Neural cell (in vitro differentiated cells): Measurements from ENCODE around the gene FAR2. TPM values are rescaled to one million over a fixed set of nuclear protein-coding genes. Genes with fewer than 3 reads are reported as not detected.
A peak's percentile ranks its signal among the peaks of the same experiment; 100 is the strongest.

Source experiments
- H2AFZ ChIP-seq: fragments of 200-600, 300-800 bp; sonication (generic), shearing (Covaris generic); 2 replicates; pipeline ENCODE4 v1.6.0; 2014; ENCODE audit warnings: low read depth, mild to moderate bottlenecking, antibody characterized with exemption, low read length, moderate library complexity
- H3F3A ChIP-seq: fragments of 200-600 bp; shearing (Covaris generic); 2 replicates; pipeline ENCODE4 v1.6.1; 2016; ENCODE audit warnings: mild to moderate bottlenecking, moderate library complexity, mixed read lengths, antibody characterized with exemption, low read length; ENCODE audit not compliant: insufficient read depth, poor library complexity, severe bottlenecking
- H3K27ac ChIP-seq: fragments of 200-600, 300-800 bp; sonication (generic), shearing (Covaris generic); 2 replicates; pipeline ENCODE4 v1.5.1; 2014; ENCODE audit warnings: mild to moderate bottlenecking, low read length, moderate library complexity
- H3K27me3 ChIP-seq: fragments of 300-800, 200-600 bp; sonication (generic), shearing (Covaris generic); 2 replicates; pipeline ENCODE4 v1.6.0; 2014; ENCODE audit warnings: mild to moderate bottlenecking, low read depth, low read length, moderate library complexity; ENCODE audit not compliant: insufficient read depth
- H3K36me3 ChIP-seq: fragments of 300-800, 200-600 bp; sonication (generic), shearing (Covaris generic); 2 replicates; pipeline ENCODE4 v1.5.1; 2014; ENCODE audit warnings: mild to moderate bottlenecking, antibody characterized with exemption, low read length, moderate library complexity; ENCODE audit not compliant: insufficient read depth
- H3K4me2 ChIP-seq: fragments of 300-800, 200-600 bp; sonication (generic), shearing (Covaris generic); 2 replicates; pipeline ENCODE4 v1.6.0; 2014; ENCODE audit warnings: mild to moderate bottlenecking, low read length
- H3K4me3 ChIP-seq: fragments of 300-800, 200-600 bp; sonication (generic), shearing (Covaris generic); 2 replicates; pipeline ENCODE4 v1.5.1; 2014; ENCODE audit warnings: mild to moderate bottlenecking, low read length, moderate library complexity
- H3K79me2 ChIP-seq: fragments of 200-600 bp; shearing (Covaris generic); replicated peaks from 2 replicates; pipeline ENCODE4 v1.6.0; 2014; ENCODE audit warnings: mild to moderate bottlenecking, low read length, moderate library complexity; ENCODE audit not compliant: insufficient read depth
- H3K9ac ChIP-seq: fragments of 300-800, 200-600 bp; sonication (generic), shearing (Covaris generic); 2 replicates; pipeline ENCODE4 v1.6.1; 2016; ENCODE audit warnings: mild to moderate bottlenecking, low read length, mixed read lengths
- H3K9me2 ChIP-seq: fragments of 200-600 bp; shearing (Covaris generic); 2 replicates; pipeline ENCODE4 v1.6.1; 2016; ENCODE audit warnings: mild to moderate bottlenecking, low read length, mixed read lengths; ENCODE audit not compliant: insufficient read depth
- H3K9me3 ChIP-seq: fragments of 200-600, 300-800 bp; sonication (generic), shearing (Covaris generic); 2 replicates; pipeline ENCODE4 v1.6.1; 2016; ENCODE audit warnings: mild to moderate bottlenecking, mixed run types, low read length, moderate library complexity, mixed read lengths
- H4K20me1 ChIP-seq: fragments of 200-600 bp; shearing (Covaris generic); 2 replicates; pipeline ENCODE4 v1.6.1; 2016; ENCODE audit warnings: mild to moderate bottlenecking, mixed run types; ENCODE audit not compliant: insufficient read depth
- CTCF ChIP-seq: fragments of 450-650 bp; IDR thresholded peaks from 2 replicates; pipeline ENCODE4 v1.5.1; 2014; ENCODE audit warnings: antibody characterized with exemption, mild to moderate bottlenecking, moderate library complexity; ENCODE audit not compliant: poor library complexity, severe bottlenecking
- EP300 ChIP-seq: fragments of 450-650 bp; conservative IDR thresholded peaks from 2 replicates; pipeline ENCODE4 v1.6.1; 2014; ENCODE audit warnings: antibody characterized with exemption, mild to moderate bottlenecking, moderate library complexity; ENCODE audit not compliant: poor library complexity, severe bottlenecking
- EZH2 ChIP-seq: fragments of 200-600, 300-800 bp; shearing (Covaris generic), sonication (generic); IDR thresholded peaks from 2 replicates; pipeline ENCODE4 v1.6.1; 2014; ENCODE audit warnings: antibody characterized with exemption, low read length, borderline replicate concordance, mild to moderate bottlenecking; ENCODE audit not compliant: insufficient read depth, poor library complexity, severe bottlenecking
- MXI1 ChIP-seq: fragments of 450-650 bp; conservative IDR thresholded peaks from 2 replicates; pipeline ENCODE4 v1.6.1; 2014; ENCODE audit warnings: antibody characterized with exemption, mild to moderate bottlenecking; ENCODE audit not compliant: poor library complexity, severe bottlenecking
- POLR2AphosphoS5 ChIP-seq: IDR thresholded peaks from 2 replicates; pipeline ENCODE4 v1.6.1; 2012
- RAD21 ChIP-seq: fragments of 450-650 bp; conservative IDR thresholded peaks from 2 replicates; pipeline ENCODE4 v1.6.1; 2014; ENCODE audit warnings: antibody characterized with exemption, mild to moderate bottlenecking, moderate library complexity
- REST ChIP-seq: IDR thresholded peaks from 2 replicates; pipeline ENCODE4 v1.6.1; 2012; ENCODE audit warnings: borderline replicate concordance
- SMC3 ChIP-seq: fragments of 450-650 bp; conservative IDR thresholded peaks from 2 replicates; pipeline ENCODE4 v1.6.1; 2014; ENCODE audit warnings: antibody characterized with exemption, mild to moderate bottlenecking, moderate library complexity; ENCODE audit not compliant: poor library complexity
- TAF1 ChIP-seq: IDR thresholded peaks from 2 replicates; pipeline ENCODE4 v1.6.1; 2012; ENCODE audit warnings: low read depth
- polyA plus RNA-seq: library from polyadenylated mRNA; depleted of rRNA; stranded (reverse); fragments of >200 nt; gene quantifications from 2 replicates; pipeline ENCODE4 v1.2.3, GENCODE V29; 2014

The FAR2 gene
- polyA plus RNA-seq, 1 donor from 2014 or later: 0.99 TPM

DNA sequence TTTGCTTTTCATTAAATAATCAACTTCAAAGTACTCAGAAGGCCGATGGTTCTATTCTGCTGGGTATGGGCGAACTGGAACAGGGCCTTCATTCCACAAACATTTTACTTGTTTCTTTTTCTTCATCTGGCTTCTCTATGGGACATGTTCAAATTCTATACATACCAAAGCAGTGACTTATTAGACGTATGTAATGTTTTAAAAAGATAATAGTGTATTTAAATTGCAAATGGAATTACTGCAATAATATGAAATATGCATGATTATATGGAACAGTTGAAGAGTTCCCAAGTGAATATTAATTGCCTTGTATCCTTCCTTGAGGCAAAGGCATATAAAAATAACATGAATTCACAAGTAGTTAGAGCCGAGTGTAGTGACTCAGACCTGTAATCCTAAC, 75.5 kb downstream of the FAR2 start:
- Histone ChIP-seq H3K9ac (no peak overlapping the region), H2AFZ (no peak overlapping the region), H3K4me3 (no peak overlapping the region), H3K4me2 (no peak overlapping the region), H3K27ac (no peak overlapping the region), H3K79me2 (no peaks in the 10 kb centered on the region), H3K36me3 (no peaks in the 10 kb centered on the region), H3F3A (no peaks in the 10 kb centered on the region), H3K27me3 (no peaks in the 10 kb centered on the region), H3K9me3 (no peaks in the 10 kb centered on the region), H4K20me1 (no peaks in the 10 kb centered on the region), H3K9me2 (no peaks in the 10 kb centered on the region)
- TF ChIP-seq POLR2AphosphoS5 (no peak), EP300 (no peak), REST (no peak), SMC3 (no peak), TAF1 (no peak), CTCF (no peak), RAD21 (no peak), EZH2 (no peak), MXI1 (no peak)

GRCh38 chr12:29225834-29226233, 76.8 kb downstream of the FAR2 start:
- Histone ChIP-seq H3F3A (no peaks in the 10 kb centered on the region), H3K4me3 (no peak overlapping the region), H3K36me3 (no peaks in the 10 kb centered on the region), H3K27ac (peak overlapping the region; percentile 66), H3K9me3 (peaks cover 3% of the 10 kb centered on the region), H3K9ac (peak overlapping the region; percentile 27), H3K79me2 (no peaks in the 10 kb centered on the region), H3K9me2 (no peaks in the 10 kb centered on the region), H2AFZ (no peak overlapping the region), H4K20me1 (no peaks in the 10 kb centered on the region), H3K27me3 (no peaks in the 10 kb centered on the region), H3K4me2 (no peak overlapping the region)
- TF ChIP-seq TAF1 (no peak), REST (peak; percentile 26), EZH2 (no peak), EP300 (peak; percentile 58), SMC3 (no peak)
